ENCODE results near the gene SPI1.

Gene SPI1

GRCh38 chr11:47387944-47388696 lies 9.8 kb upstream of the SPI1 start:
- no peak for DNase-seq

GRCh38 chr11:47384498-47384897 lies 6.2 kb upstream of the SPI1 start:
- DNase-seq, result no peak

- DNase-seq, result no peak
Measured at GRCh38 chr11:47383071-47383470, 4.7 kb upstream of the SPI1 start.

DNA sequence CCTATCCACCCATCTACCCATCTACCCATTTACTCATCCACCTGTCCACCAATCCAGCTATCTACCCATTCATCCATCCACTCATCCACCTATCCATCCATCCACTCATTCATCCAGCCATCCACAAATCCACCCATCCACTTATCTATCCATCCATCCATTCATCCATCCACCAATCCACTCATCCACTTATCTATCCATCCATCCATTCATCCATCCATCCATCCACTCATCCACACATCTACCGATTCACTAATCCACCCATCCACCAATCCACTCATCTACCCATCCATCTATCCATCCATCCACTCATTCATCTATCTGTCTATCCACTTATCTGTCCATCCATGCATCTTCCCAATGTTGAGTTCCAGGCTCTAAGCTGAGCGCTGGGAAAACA lies 1.7 kb upstream of the SPI1 start:
- no peak for DNase-seq

DNA sequence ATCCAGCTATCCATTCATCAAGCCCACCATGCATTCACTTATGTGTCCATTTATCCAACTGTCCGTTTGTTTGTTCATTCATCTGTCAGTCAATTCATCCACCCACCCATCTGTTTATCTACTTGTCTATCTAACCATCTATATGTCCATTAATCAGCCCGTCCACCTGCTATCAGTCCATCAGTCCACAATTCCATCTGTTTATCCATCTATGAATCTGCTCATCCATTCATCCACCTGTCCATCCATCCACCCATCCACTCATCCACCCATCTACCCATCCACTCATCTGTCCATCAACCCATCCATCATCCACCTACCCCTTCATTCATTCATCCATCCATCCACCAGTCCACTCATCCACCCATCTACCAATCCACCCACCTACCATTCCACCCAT lies 970 bp upstream of the SPI1 start:
- DNase-seq, result no peak

DNA sequence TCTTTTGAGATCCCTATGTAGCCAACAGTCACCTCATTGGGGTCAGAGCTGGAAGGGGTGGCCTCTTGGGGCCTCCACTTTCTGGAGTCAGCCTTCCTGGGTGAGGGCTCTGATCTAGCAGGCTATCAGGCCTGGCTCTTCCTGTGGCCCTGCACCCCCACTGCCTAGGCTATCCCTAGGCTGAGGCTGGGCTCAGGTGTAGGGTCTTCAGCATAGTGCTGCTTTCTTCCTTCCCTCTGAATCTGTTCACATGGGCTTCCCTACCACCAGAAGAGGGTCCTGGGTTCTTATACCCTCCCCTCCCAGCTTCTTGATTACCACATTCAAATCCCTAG lies 456 bp upstream of the SPI1 start:
- no peak for DNase-seq

DNA sequence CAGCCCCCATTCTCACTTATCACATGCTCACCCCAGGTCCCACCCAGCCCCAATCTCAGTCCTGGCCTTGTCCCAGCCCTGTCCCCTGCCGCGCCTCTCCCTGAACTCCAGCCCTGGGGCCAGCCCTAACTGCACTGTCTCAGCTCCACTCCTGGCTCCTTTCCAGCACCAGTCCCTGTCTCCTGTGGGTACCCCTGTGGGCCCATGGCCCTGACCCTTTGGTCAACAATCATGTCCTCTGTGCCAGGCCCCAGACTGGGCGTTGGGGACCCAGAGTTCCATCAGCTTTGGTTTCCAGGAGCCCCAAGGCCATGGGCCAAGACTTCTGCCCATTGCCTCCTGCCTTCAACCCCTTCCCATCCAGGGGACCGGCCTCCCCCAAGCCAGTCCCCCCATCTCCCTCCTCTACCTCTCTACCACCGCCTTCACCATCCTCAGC lies 757 bp downstream of the SPI1 start:
- DNase-seq, result no peak

- no peak for DNase-seq
Measured at GRCh38 chr11:47376525-47377371, 1.6 kb downstream of the SPI1 start.

DNA sequence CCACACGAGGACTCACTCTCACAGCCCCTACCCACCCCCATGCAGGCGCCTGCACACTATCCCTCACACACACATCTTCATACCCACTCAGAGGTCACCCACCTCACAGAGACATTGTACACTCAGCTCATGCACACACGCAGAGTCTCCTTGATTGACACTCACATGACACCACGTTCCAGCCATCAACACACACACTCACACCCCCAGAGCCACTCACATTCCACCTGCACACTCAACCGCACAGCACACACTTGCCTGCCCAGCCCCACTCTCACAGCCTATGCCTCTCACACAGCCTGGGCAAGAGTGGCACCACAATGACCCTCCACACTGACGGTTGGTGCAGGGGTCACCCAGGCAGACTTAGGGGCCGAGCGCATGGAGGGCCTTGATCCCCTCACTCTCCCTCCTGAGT lies 2.2 kb downstream of the SPI1 start:
- DNase-seq, result no peak

DNA sequence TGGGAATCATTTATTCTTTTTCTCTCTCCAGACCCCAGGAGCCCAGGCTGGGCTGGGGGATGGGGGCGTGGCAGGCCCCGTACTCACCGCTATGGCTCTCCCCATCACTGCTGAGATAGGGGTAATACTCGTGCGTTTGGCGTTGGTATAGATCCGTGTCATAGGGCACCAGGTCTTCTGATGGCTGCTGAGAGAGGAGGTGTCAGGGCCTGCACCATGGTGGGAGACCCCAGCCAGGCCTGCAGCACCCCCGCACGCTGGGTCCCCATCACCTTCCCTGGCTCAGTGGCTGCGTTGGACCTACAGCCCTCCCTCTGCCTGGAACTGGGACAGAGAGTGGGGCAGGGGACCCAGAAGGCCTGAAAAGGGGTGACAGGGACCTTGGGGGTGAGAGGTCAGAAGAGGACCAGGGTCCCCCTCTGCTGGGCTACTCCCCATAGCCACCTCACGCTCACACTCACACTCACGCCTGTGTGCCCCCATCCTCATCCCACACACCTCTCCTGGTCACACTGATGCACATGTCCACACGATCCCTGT lies 2.7 kb downstream of the SPI1 start:
- DNase-seq, result no peak

DNA sequence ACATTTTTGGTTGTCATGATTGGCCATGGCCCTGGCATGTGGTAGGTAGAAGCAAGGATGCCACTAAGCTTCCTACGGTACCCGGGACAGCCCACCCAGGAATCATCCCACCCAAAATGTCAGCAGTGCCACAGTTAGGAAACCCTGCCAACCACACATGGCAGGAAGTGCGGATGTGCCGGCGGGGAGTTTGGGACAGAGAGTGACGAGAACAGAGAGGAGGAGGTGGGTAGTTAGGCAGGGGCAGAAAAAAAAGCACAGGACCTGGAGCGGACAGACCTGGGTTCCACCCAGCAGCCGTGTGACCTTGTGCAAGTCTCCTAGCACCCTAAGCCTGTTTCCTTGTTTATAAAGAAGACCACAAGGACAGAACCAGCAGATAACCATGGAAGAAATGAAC lies 3.3 kb downstream of the SPI1 start:
- no peak for DNase-seq

DNA sequence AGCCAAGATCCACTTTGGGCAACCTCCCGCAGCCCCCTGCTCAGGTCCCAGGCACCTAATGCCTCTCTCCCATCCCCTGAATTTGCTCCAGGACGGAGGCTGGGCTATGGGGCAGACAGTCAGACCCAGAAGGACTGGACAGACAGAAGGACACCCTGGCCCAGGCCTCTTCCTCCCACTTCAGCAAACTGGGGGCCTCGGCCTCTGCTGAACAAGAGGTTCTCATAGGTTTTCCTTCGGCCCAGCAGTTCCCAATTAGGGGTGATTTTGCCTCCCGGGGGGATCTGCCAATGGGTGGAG lies 3.7 kb downstream of the SPI1 start:
- DNase-seq, result no peak

DNA sequence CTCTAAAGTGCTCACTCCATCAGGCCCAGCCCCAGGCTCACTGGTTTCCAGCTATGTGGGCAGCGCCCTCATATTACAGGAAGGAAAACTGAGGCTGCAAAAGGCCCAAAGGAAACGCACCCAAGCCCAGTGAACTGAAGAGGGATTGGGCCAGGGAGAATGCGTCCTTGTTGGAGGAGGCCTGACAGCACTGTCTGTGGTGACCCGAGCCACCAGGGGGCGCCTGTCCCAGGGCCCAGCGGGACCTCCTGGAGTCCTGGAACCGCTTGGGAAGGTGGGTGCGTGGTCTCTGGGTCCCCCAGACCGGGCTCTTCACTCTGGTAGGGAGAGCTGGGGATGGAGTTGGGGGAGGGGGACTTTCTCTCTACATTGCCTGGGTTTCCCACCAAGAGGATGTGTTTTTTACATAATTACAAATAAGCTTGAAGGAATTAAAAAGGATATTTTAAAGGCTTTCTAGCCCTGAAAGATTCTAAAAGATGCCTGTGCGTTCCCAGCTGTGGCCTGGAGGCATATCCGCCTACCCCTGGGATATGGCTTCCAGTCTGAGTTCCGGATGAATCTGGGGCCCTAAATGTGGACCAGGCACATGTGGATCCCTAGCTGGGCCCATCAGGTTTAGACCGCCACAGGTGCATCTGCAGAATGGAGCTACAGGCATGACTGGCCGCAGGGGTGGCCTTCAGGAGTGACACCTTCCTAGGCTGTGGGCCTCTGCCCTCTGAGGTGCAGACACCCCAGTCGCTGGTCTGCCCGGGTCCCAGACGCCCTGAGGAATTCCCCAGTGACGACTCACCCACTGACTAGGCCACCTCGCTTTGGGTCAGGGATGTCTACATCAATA lies 4.2 kb downstream of the SPI1 start:
- DNase-seq, result peak; percentile 87

DNA sequence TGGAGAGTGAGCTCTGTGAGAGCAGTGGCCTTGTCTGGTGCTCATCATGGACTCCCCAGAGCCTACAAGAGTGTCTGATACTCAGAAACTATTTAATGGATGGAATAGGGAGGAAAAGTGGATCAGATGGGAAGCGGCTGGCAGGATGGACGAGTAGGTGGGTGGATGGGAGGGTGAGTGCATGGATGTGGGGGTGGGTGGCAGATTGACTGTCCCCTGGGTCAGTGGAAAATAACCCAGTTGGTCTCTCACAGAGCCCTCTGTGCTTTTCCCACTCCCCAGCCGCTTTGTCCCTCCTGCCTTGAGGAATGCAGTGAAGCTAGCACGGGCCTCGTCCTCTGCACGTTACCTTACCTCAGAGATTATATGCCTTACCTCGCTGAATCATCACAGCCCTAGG lies 5.9 kb downstream of the SPI1 start:
- no peak for DNase-seq

DNA sequence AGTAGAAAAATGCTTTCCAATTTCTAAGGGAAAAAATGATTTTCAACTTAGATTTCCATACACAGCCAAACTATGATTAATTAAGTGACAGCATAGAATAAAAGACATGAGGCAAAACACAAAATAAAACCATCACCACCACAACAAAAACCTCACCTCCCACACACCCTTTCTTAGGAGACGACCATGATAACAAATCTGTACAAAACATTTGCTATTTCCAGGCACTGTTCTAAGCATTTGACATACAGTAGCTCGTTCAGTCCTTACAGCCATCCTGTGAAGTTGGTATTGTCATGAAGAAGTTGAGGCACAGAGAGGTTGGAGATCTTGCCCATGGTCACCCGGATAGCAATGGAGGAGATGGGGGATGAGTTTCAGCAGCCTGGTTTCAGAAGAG lies 8.7 kb downstream of the SPI1 start:
- no peak for DNase-seq

GRCh38 chr11:47366020-47366490 lies 12.3 kb downstream of the SPI1 start:
- DNase-seq, result no peak

DNA sequence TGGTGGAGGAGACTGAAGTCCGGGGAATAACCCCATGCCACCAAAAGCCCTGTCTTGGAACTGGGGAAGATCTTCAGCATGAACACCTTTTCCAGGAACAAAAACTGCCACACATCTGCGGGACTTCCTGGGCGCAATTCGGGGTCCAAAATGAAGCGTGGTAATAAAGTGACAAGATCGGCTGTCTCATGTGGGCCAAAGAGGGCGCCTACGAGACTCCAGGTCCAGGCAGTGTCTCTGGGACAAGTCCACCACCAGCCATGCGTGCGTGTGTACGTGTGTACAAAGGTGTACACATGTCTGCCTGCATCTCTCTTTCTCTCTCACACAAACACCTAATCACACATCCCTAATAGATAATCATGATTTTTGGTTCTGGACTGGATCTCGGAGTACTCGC lies 16.9 kb downstream of the SPI1 start:
- DNase-seq, result no peak

- no peak for DNase-seq
Measured at GRCh38 chr11:47360341-47360740, 18.0 kb downstream of the SPI1 start.

DNA sequence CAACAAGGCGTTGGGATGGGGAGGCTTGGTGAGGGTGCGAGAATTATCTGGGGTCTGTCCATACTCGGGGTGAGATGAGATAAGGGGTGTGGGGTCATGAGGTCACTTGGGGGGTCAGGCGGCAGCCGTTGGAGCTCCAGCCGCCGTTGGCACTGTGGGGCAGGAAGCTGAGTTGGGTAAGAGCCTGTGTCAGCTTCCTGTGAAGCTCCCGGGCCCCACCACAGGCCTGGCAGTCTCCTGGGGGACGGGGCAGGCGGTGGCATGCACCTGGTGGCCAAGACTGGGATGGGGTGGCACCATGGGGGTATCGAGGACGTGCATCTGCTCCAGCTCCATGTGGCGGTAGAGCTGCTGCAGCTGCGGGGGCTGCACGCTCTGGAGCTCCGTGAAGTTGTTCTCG lies 18.8 kb downstream of the SPI1 start:
- DNase-seq, result no peak

- no peak for DNase-seq
Measured at GRCh38 chr11:47359162-47359561, 19.2 kb downstream of the SPI1 start.

DNA sequence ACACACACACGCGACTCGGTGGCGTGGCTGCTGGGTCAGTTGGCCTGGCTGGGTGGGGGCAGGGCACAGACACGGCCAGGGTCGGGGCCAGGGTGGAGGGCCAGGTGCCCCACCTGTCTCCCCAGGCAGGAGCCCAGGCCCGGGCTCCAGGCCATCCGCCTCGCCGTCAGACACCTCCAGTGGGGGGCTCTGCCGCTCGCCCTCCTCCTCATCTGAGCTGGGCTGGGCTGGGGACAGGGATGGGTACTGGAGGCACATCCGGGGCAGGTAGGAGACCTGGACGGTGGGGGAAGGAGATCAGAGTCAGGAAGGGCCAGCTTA lies 19.7 kb downstream of the SPI1 start:
- no peak for DNase-seq

DNA sequence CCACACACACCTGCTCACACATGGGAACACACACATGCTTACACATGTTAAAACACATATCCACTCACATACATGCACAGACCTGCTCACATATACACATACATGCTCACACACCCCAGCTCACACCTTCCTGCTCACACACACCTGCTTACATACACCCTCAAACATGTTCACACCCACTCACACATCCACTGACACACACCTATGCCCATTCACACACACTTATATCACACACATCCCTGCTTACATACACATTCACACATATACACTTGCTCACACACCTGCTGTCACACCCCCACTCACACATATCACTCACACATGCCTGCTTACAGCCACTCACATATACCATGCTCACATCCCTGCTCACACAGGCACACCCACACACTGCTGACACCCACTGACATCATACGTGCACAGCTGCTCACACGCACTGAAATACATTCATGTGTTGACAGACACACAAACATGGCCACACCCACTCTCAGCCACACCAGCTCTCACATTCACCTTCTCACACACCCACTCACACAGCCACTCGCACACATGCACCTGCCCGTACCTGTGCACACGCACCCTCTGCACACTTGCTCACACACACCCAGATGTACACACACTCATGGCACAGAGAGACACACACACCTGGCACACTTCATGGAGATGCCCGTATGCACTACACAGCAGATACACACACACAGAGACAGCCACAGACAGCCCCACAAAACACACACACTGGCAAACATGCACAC lies 20.2 kb downstream of the SPI1 start:
- no peak for DNase-seq

DNA sequence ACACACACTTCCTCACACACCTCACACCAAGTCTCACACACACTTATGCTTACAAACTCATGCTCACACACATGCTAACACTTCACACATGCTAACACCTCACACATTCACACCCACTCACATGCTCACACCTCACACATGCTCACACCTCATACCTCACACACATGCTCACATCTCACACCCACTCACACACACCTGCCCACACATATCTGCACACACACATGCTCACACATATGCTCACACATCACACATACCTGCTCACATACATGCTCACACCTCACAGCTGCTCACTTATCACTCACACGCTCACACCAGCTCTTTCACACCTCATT lies 21.4 kb downstream of the SPI1 start:
- no peak for DNase-seq

All from activated CD8-positive, alpha-beta memory T cell treated with anti-CD3 and anti-CD28 coated beads, Interleukin-2, amount 50 U/mL, for 4 hours (primary cell).